Measurements from ENCODE around the gene FNIP1. TPM values are rescaled to one million over a fixed set of nuclear protein-coding genes. Genes with fewer than 3 reads are reported as not detected.

FNIP1 gene
- total RNA-seq, 4 donors from 2014 or later, result 24.3 to 54.9 (median 40.8) TPM

- TF ChIP-seq POLR2AphosphoS5 (IDR thresholded peaks at IDR 0.05), result peak; percentile 95 to 97 (median 95)
- TF ChIP-seq CTCF (IDR thresholded peaks at IDR 0.05), result peak in 3 of 5 experiments; percentile 4 to 71 (median 45)
- peak; percentile 88 for TF ChIP-seq POLR2A (IDR thresholded peaks at IDR 0.05)
- no peak for TF ChIP-seq EP300 (IDR thresholded peaks at IDR 0.05; ENCODE audit: low read depth)
- WGBS, 2 donors (ENCODE audit: low coverage in 1 of 2), result 0% methylated on average over 4 to 55 of the region's 55 CpGs
- peak within 1 kb of the TSS; percentile 93 to 100 (median 98) for H3K27ac ChIP-seq
- DNase-seq, result peak; percentile 98
- intact Hi-C loops (cut with DNase I; ENCODE audit: low total_unique reads), result no loop called here
- H3K4me1 ChIP-seq, result peaks cover 13 to 51% (median 46%) of the 10 kb centered on the region in 4 donors
- no peaks in the 10 kb centered on the region for H3K27me3 ChIP-seq
- H3K4me3 ChIP-seq, result peak within 1 kb of the TSS; percentile 55 to 78 (median 74)
- no peaks in the 10 kb centered on the region for H3K36me3 ChIP-seq
- in situ Hi-C loops (cut with MboI; ENCODE audit: low pct_ligation_motif_present in 1 of 4, low pct_unique_long_range_greater_than_20kb in 1 of 4, low sequenced_read_pairs in 3 of 4), result loop anchor here in 2 of 4 donors (10.0 kb wide), 1 partner anchor 160 kb away; the partner anchor contains the start of gene FNIP1 (in 2 of the 2)
- H3K9me3 ChIP-seq, result no peaks in the 10 kb centered on the region
These were observed 161.7 kb downstream of the FNIP1 start, which contains the start of gene RAPGEF6 for GRCh38 chr5:131634996-131635683. Gene RAPGEF6, minus strand, starts transcription at chr5:131635229. Its CDS starts 199 bp downstream, at chr5:131635030.

- peak; percentile 66 for DNase-seq
- intact Hi-C loops (cut with DNase I; ENCODE audit: low total_unique reads), result no loop called here
- in situ Hi-C loops (cut with MboI; ENCODE audit: low pct_ligation_motif_present in 1 of 4, low pct_unique_long_range_greater_than_20kb in 1 of 4, low sequenced_read_pairs in 3 of 4), result loop anchor here in 2 of 4 donors (10.0 kb wide), 1 partner anchor 160 kb away; the partner anchor contains the start of gene FNIP1 (in 2 of the 2)
These were observed 162.2 kb downstream of the FNIP1 start for GRCh38 chr5:131634666-131634995.

GRCh38 chr5:131634238-131634637, 162.6 kb downstream of the FNIP1 start:
- Histone ChIP-seq H3K4me3 (peak overlapping the region; percentile 55 to 78 (median 74)), H3K9me3 (no peaks in the 10 kb centered on the region), H3K27me3 (no peaks in the 10 kb centered on the region), H3K36me3 (no peaks in the 10 kb centered on the region), H3K4me1 (peaks cover 13 to 60% (median 51%) of the 10 kb centered on the region in 4 donors), H3K27ac (peak overlapping the region; percentile 93 to 100 (median 98))
- WGBS, 2 donors (ENCODE audit: low coverage in 1 of 2), result 0 to 1% methylated on average over 1 to 4 of the region's 4 CpGs
- in situ Hi-C loops (cut with MboI; ENCODE audit: low pct_ligation_motif_present in 1 of 4, low pct_unique_long_range_greater_than_20kb in 1 of 4, low sequenced_read_pairs in 3 of 4) (loop anchor here in 2 of 4 donors (10.0 kb wide), 1 partner anchor 161 kb away; the partner anchor contains the start of gene FNIP1 (in 2 of the 2)), intact Hi-C loops (cut with DNase I; ENCODE audit: low total_unique reads) (no loop called here)
- no peak for TF ChIP-seq POLR2A (IDR thresholded peaks at IDR 0.05)
- TF ChIP-seq EP300 (IDR thresholded peaks at IDR 0.05; ENCODE audit: low read depth), result no peak
- no peak for TF ChIP-seq POLR2AphosphoS5 (IDR thresholded peaks at IDR 0.05)
- no peak for TF ChIP-seq CTCF (IDR thresholded peaks at IDR 0.05)
- DNase-seq, result no peak

More at GRCh38 chr5:131634666-131634995, 162.2 kb downstream of the FNIP1 start:
- Histone ChIP-seq H3K27ac (peak overlapping the region; percentile 93 to 100 (median 98)), H3K27me3 (no peaks in the 10 kb centered on the region), H3K4me3 (peak overlapping the region; percentile 55 to 78 (median 74)), H3K9me3 (no peaks in the 10 kb centered on the region), H3K4me1 (peaks cover 13 to 56% (median 49%) of the 10 kb centered on the region in 4 donors), H3K36me3 (no peaks in the 10 kb centered on the region)
- WGBS, 2 donors (ENCODE audit: low coverage in 1 of 2), result 0 to 1% methylated on average over 5 to 16 of the region's 21 CpGs
- TF ChIP-seq CTCF (IDR thresholded peaks at IDR 0.05), result peak in 1 of 5 experiments; percentile 18
- no peak for TF ChIP-seq POLR2AphosphoS5 (IDR thresholded peaks at IDR 0.05)

DNA sequence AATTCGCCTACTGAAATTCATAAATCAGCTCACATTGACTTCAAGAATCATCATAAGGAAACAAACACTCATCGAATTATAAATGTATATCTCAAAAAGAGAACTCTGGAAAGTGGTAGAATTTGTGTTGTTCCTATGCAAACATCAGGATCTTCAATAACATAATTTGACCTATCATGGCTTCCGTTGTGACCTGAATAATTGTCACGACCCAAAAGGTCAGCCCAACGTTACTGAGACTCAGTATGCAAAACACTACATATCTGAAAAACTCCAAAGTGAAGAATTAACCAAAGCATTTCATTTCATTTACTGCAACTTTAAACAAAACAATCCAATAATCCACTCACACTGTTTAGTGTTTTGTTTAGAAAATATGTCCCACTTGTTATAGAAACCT, 163.0 kb downstream of the FNIP1 start:
- in situ Hi-C loops (cut with MboI; ENCODE audit: low pct_ligation_motif_present in 1 of 4, low pct_unique_long_range_greater_than_20kb in 1 of 4, low sequenced_read_pairs in 3 of 4) (loop anchor here in 2 of 4 donors (10.0 kb wide), 1 partner anchor 161 kb away; the partner anchor contains the start of gene FNIP1 (in 2 of the 2)), intact Hi-C loops (cut with DNase I; ENCODE audit: low total_unique reads) (no loop called here)
- H3K27ac ChIP-seq, result peak overlapping the region; percentile 93 to 100 (median 98)
- peak overlapping the region in 3 of 4 donors; percentile 69 to 78 (median 78) for H3K4me3 ChIP-seq
- no peak for DNase-seq
- no peaks in the 10 kb centered on the region for H3K9me3 ChIP-seq
- no peaks in the 10 kb centered on the region for H3K36me3 ChIP-seq
- no peak for TF ChIP-seq EP300 (IDR thresholded peaks at IDR 0.05; ENCODE audit: low read depth)
- TF ChIP-seq POLR2A (IDR thresholded peaks at IDR 0.05), result no peak
- TF ChIP-seq CTCF (IDR thresholded peaks at IDR 0.05), result no peak
- no peak for TF ChIP-seq POLR2AphosphoS5 (IDR thresholded peaks at IDR 0.05)
- peaks cover 13 to 63% (median 53%) of the 10 kb centered on the region in 4 donors for H3K4me1 ChIP-seq
- 29 to 48% methylated on average over 5 of the region's 5 CpGs for WGBS, 2 donors (ENCODE audit: low coverage in 1 of 2)
- H3K27me3 ChIP-seq, result no peaks in the 10 kb centered on the region

Measured in transverse colon (tissue), 4 donors.